Measurements from ENCODE around the gene LEP.

The LEP gene

GRCh38 chr7:128240696-128241386 lies at the start of gene LEP:
TSS of gene LEP (plus strand) at chr7:128241278. CDS start at chr7:128252019, 10,741 bp downstream.
- Mint-ChIP-seq H3K27ac (no peak within 1 kb of the TSS), H3K9me3 (peaks cover 5% of the 10 kb centered on the region), H3K4me1 (ENCODE audit: low read depth) (peaks cover 8% of the 10 kb centered on the region), H3K4me3 (no peak within 1 kb of the TSS), H3K27me3 (peaks cover 38% of the 10 kb centered on the region), H3K36me3 (ENCODE audit: low read depth) (no peaks in the 10 kb centered on the region)
- no peak for DNase-seq

- Mint-ChIP-seq H3K27ac (no peak overlapping the region), H3K36me3 (ENCODE audit: low read depth) (peaks cover 2% of the 10 kb centered on the region), H3K9me3 (peaks cover 30% of the 10 kb centered on the region), H3K4me3 (no peak overlapping the region), H3K27me3 (peaks cover 37% of the 10 kb centered on the region), H3K4me1 (ENCODE audit: low read depth) (peaks cover 7% of the 10 kb centered on the region)
- peak; percentile 5 for DNase-seq
Measured at GRCh38 chr7:128192497-128193142, 48.5 kb upstream of the LEP start.

- Mint-ChIP-seq H3K36me3 (ENCODE audit: low read depth) (peaks cover 2% of the 10 kb centered on the region), H3K9me3 (peaks cover 30% of the 10 kb centered on the region), H3K27me3 (peaks cover 28% of the 10 kb centered on the region), H3K4me1 (ENCODE audit: low read depth) (peaks cover 7% of the 10 kb centered on the region), H3K27ac (no peak overlapping the region), H3K4me3 (no peak overlapping the region)
- no peak for DNase-seq
Measured at GRCh38 chr7:128194533-128195282, 46.4 kb upstream of the LEP start.

- Mint-ChIP-seq H3K4me1 (ENCODE audit: low read depth) (peaks cover 17% of the 10 kb centered on the region), H3K9me3 (peaks cover 30% of the 10 kb centered on the region), H3K27ac (no peak overlapping the region), H3K36me3 (ENCODE audit: low read depth) (peaks cover 2% of the 10 kb centered on the region), H3K4me3 (no peak overlapping the region), H3K27me3 (peaks cover 28% of the 10 kb centered on the region)
- no peak for DNase-seq
Measured at GRCh38 chr7:128197589-128197988, 43.5 kb upstream of the LEP start.

GRCh38 chr7:128197989-128198580 lies 43.0 kb upstream of the LEP start:
- H3K27ac Mint-ChIP-seq = no peak overlapping the region
- peaks cover 31% of the 10 kb centered on the region for H3K27me3 Mint-ChIP-seq
- peaks cover 2% of the 10 kb centered on the region for H3K36me3 Mint-ChIP-seq (ENCODE audit: low read depth)
- peaks cover 30% of the 10 kb centered on the region for H3K9me3 Mint-ChIP-seq
- peaks cover 17% of the 10 kb centered on the region for H3K4me1 Mint-ChIP-seq (ENCODE audit: low read depth)
- H3K4me3 Mint-ChIP-seq = no peak overlapping the region
- DNase-seq = no peak

- no peak overlapping the region for H3K27ac Mint-ChIP-seq
- H3K9me3 Mint-ChIP-seq = peaks cover 15% of the 10 kb centered on the region
- H3K27me3 Mint-ChIP-seq = peaks cover 48% of the 10 kb centered on the region
- DNase-seq = no peak
- H3K4me3 Mint-ChIP-seq = no peak overlapping the region
- no peaks in the 10 kb centered on the region for H3K36me3 Mint-ChIP-seq (ENCODE audit: low read depth)
- H3K4me1 Mint-ChIP-seq (ENCODE audit: low read depth) = peaks cover 10% of the 10 kb centered on the region
Measured at GRCh38 chr7:128200376-128200775, 40.7 kb upstream of the LEP start.

- H3K27ac Mint-ChIP-seq = no peak overlapping the region
- peaks cover 8% of the 10 kb centered on the region for H3K9me3 Mint-ChIP-seq
- H3K4me1 Mint-ChIP-seq (ENCODE audit: low read depth) = peaks cover 10% of the 10 kb centered on the region
- peak overlapping the region; percentile 56 for H3K4me3 Mint-ChIP-seq
- no peak for DNase-seq
- no peaks in the 10 kb centered on the region for H3K36me3 Mint-ChIP-seq (ENCODE audit: low read depth)
- peaks cover 51% of the 10 kb centered on the region for H3K27me3 Mint-ChIP-seq
Measured at GRCh38 chr7:128201067-128201689, 39.9 kb upstream of the LEP start.

GRCh38 chr7:128201690-128202085 lies 39.4 kb upstream of the LEP start:
- peaks cover 51% of the 10 kb centered on the region for H3K27me3 Mint-ChIP-seq

GRCh38 chr7:128202287-128202957 lies 38.7 kb upstream of the LEP start:
- H3K27me3 Mint-ChIP-seq = peaks cover 54% of the 10 kb centered on the region
- peaks cover 10% of the 10 kb centered on the region for H3K4me1 Mint-ChIP-seq (ENCODE audit: low read depth)
- H3K4me3 Mint-ChIP-seq = no peak overlapping the region
- H3K27ac Mint-ChIP-seq = no peak overlapping the region
- no peaks in the 10 kb centered on the region for H3K36me3 Mint-ChIP-seq (ENCODE audit: low read depth)
- DNase-seq = no peak
- H3K9me3 Mint-ChIP-seq = no peaks in the 10 kb centered on the region

More at GRCh38 chr7:128201690-128202085, 39.4 kb upstream of the LEP start:
- peak overlapping the region; percentile 56 for H3K4me3 Mint-ChIP-seq
- H3K27ac Mint-ChIP-seq = no peak overlapping the region
- no peak for DNase-seq
- H3K9me3 Mint-ChIP-seq = peaks cover 4% of the 10 kb centered on the region
- H3K4me1 Mint-ChIP-seq (ENCODE audit: low read depth) = peaks cover 10% of the 10 kb centered on the region
- no peaks in the 10 kb centered on the region for H3K36me3 Mint-ChIP-seq (ENCODE audit: low read depth)

GRCh38 chr7:128203047-128203491 lies 38.0 kb upstream of the LEP start:
- H3K36me3 Mint-ChIP-seq (ENCODE audit: low read depth) = no peaks in the 10 kb centered on the region
- peaks cover 54% of the 10 kb centered on the region for H3K27me3 Mint-ChIP-seq
- H3K27ac Mint-ChIP-seq = no peak overlapping the region

GRCh38 chr7:128203710-128204214 lies 37.3 kb upstream of the LEP start:
- Mint-ChIP-seq H3K4me3 (no peak overlapping the region), H3K27ac (no peak overlapping the region), H3K4me1 (ENCODE audit: low read depth) (peaks cover 10% of the 10 kb centered on the region), H3K9me3 (no peaks in the 10 kb centered on the region), H3K36me3 (ENCODE audit: low read depth) (no peaks in the 10 kb centered on the region), H3K27me3 (peaks cover 54% of the 10 kb centered on the region)
- DNase-seq = no peak

More at GRCh38 chr7:128203047-128203491, 38.0 kb upstream of the LEP start:
- Mint-ChIP-seq H3K9me3 (no peaks in the 10 kb centered on the region), H3K4me1 (ENCODE audit: low read depth) (peaks cover 10% of the 10 kb centered on the region), H3K4me3 (no peak overlapping the region)
- DNase-seq = no peak

GRCh38 chr7:128204455-128204854 lies 36.6 kb upstream of the LEP start:
- Mint-ChIP-seq H3K36me3 (ENCODE audit: low read depth) (no peaks in the 10 kb centered on the region), H3K27me3 (peaks cover 54% of the 10 kb centered on the region), H3K4me1 (ENCODE audit: low read depth) (peaks cover 10% of the 10 kb centered on the region), H3K27ac (no peak overlapping the region), H3K4me3 (no peak overlapping the region), H3K9me3 (no peaks in the 10 kb centered on the region)
- DNase-seq = no peak

- H3K4me1 Mint-ChIP-seq (ENCODE audit: low read depth) = peaks cover 10% of the 10 kb centered on the region
- peaks cover 53% of the 10 kb centered on the region for H3K27me3 Mint-ChIP-seq
- no peak for DNase-seq
- no peaks in the 10 kb centered on the region for H3K9me3 Mint-ChIP-seq
- no peaks in the 10 kb centered on the region for H3K36me3 Mint-ChIP-seq (ENCODE audit: low read depth)
- H3K27ac Mint-ChIP-seq = no peak overlapping the region
- H3K4me3 Mint-ChIP-seq = no peak overlapping the region
Measured at GRCh38 chr7:128205068-128205467, 36.0 kb upstream of the LEP start.
